ENCODE measurements around the gene PFDN4.

PFDN4 gene

DNA sequence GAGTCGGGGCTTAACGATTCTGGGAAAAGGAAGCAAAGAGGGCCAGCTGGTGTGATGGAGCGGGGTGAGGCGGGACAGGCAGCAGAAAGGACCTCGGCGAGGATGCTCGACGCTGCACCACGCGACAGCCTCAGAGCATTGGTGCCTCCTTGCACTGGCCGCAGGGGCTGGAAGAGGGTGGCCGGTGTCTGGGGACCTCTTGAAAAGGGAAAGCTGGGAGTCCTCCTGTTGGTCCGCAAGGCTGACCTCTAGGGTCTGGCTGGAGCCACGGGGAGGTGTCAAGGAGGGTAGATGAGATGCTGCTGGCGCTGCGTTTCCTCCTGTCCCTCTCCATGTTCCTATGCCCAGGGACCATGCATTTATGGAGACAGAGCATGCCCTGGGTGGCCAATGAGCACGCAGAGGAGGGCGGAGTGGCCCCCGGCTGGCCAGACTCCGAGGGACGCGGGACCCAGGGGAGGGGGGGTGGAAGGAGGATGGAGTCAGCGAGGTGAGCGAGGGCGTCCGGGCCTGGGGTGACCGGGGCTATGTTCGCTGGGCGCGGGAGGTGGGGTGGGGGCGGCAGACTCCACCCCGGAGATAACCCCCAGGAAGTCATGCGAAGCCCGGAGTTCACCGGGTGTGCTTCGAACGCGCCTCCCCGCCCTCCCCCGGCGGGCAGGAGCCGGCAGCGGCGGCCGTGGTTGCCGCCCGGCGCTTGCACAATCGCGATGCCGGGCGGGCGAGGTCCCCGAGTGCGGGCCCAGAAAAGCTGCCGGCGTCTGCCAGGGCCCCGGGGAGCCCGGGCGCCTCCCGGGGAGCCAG lies 34.0 kb upstream of the PFDN4 start, which contains the start of gene CYP24A1:
Gene CYP24A1, minus strand, starts transcription at position 334 of the 804 bp plus-strand sequence. CDS start 407 bp downstream, outside the sequence.
- no peak for DNase-seq (ENCODE audit: low read depth in 3 of 3)

DNA sequence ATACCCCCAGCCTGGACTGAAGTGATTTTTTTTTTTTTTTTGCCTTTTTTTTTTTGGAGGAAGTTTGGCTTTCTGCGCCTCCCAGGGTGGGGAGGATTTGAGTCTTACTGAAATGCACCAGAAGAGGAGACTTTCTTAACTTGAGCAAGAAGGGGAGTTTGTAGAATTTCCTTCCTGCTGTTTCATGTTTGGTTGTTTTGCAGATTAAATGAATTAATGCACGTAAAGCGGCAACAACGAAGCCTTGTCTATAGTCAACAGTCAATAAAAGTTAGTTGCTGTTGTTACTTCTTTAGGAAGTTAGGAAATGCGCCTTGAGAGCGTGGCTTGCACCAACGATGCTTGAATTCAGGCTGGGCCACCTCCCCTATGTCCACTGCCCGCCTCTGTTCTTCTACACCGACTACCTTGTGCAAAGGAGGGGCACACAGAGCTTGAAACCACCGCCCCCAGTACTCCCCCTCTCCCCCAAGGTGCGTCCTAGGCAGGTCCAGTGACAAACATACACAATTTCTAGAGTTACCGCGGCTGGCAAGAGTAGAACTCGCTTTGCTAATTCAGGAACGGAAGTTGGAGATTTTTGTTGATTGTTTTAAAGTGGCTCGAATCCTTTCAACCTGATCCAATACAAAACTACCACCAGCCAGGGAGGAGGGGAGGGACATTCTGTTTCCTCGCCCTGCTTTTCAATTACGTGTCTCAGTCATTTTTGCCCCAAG lies 33.3 kb upstream of the PFDN4 start:
- no peak for DNase-seq (ENCODE audit: low read depth in 3 of 3)

DNA sequence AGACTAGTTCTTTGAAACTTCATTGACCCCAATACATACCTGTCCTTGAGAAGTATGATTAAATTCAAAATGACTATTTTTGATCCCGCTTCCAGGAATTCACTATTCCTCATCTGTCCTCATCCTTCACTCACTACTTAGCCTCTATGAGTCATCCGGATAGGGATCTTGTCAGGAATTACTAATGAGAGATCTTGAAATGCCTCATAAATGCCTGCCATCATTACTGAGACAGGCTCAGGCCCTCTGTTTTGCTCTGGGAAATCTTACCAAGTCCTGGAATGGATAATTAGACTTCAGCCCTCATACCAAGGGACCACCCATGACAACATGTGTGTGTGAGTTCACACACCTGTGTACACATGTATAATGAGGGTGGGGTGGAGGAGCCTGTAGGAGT lies 31.3 kb upstream of the PFDN4 start:
- no peak for DNase-seq (ENCODE audit: low read depth in 3 of 3)

DNA sequence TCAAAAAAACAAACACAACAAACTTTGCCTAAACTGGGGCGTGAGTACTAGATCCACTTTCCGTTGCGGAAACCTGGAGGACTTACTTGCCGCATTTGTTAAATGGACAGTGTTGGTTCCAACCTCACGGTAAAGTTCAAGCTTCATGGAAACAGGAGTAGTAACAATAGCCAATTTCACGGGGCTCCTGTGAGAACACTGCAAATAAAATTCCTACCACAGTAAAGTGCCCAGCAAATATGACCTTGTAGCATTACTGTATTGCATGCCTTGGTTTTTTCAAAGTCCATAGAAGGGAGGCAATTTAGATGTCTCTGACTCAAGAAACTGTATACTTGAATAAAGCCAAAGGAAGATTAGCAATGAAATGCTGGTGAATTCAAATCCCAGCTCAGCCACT lies 30.5 kb upstream of the PFDN4 start:
- no peak for DNase-seq (ENCODE audit: low read depth in 3 of 3)

DNA sequence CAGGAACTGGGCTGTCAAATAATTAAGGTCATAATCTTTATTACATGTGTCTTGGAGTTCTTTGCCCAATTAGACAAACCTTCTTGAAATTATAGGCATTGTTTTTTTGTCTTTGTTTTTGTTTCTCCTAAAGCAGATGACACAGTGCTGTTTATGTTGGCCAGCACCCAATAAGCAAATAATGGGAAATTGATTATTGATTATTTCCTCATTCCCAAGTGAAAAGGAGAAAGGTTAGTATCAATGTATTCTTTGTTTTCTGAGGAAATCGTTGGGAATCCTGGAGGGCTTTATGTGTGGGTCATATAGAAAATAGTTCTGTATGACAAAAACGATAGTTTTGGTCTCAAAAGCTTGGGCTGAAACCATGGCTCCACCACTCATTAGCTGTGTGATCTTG lies 29.6 kb upstream of the PFDN4 start:
- DNase-seq (ENCODE audit: low read depth in 3 of 3) = no peak

DNA sequence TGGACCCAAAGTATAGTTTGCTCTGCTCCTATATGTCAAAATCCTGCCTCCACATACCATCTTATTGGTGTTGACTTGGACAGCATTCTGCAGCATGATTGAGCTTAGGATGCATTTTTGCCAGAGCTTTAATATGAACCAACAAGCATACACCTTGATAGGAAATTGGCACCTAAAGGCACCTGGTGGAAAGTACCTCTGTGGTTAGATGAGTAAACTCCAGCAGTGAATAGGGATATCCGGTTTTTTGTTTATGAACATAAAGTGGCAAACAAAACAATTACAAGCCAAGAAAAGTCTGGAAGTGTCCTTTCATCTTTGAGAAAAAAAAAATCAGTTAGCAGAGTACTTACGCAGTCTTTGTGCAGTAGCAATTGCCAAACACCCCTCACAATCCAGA lies 27.9 kb upstream of the PFDN4 start:
- no peak for DNase-seq (ENCODE audit: low read depth in 3 of 3)

DNA sequence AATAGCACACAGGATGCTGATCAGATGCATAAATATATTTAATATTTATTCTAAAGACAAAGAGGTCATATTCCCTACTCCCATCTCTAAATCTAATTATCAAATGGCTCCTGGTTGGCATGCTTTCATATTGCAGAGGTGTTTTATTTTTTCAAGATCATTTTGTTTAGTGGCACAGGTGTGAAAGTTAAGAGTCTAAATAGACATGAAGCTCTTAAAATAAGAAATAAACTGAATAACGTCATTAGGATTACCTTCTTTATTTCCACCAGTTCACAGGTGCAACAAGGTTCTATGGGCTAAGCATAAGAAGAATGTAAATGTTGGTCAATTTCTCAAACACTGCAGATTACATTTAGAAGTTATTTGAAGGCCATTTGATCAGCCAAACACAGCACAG lies 27.0 kb upstream of the PFDN4 start:
- DNase-seq (ENCODE audit: low read depth in 3 of 3) = no peak

DNA sequence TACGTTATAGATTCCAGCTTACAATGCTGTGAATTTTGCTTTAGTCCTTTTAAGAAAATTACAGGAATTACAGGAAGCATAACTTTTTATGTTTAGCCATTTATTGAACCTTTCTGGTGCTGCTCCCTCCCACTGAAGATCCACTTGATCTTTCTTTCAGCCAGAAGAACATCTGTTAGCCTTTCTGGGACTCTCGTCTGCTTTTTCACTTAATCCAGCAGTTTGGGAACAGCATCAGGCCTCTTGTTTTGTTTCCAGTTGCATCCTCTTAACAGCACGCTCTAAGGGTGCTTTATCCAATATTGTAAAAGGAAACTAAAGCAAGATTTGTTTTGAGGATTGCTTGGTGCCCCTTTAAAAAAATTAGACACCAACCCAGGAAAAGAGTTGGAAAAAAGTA lies 23.8 kb upstream of the PFDN4 start:
- DNase-seq (ENCODE audit: low read depth in 3 of 3) = no peak

DNA sequence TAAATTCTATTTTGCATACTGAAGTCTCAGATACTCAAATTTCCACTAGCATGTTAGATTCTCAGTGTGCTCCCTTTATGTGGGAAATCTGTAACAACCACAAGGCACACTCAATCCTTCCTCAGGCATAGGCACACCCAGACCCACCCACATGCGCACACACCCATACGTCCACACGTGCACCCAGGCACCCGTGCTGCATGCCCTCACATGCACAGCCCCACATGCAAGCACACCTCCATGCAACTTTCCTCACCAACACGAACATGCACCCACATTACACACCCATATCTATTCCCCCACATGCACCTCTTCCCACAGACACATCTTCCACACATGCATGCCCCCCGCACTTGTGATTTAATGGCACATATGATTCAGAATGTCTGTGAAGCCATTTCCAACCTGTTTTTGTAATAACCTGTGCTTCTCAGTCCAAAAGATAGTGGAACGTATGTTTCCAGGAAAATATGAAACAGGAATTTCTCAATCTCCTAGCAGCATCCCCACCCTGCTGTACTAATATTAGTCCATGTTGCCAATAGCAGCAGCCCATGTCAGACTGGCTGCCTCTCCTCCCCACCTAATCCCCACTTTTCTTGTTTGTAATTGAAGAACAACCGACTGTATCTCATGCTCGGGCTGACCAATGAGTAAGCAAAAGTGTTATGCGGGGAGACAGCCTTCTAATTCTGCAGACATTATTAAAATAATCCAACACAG lies 22.8 kb upstream of the PFDN4 start:
- DNase-seq (ENCODE audit: low read depth in 3 of 3) = no peak

DNA sequence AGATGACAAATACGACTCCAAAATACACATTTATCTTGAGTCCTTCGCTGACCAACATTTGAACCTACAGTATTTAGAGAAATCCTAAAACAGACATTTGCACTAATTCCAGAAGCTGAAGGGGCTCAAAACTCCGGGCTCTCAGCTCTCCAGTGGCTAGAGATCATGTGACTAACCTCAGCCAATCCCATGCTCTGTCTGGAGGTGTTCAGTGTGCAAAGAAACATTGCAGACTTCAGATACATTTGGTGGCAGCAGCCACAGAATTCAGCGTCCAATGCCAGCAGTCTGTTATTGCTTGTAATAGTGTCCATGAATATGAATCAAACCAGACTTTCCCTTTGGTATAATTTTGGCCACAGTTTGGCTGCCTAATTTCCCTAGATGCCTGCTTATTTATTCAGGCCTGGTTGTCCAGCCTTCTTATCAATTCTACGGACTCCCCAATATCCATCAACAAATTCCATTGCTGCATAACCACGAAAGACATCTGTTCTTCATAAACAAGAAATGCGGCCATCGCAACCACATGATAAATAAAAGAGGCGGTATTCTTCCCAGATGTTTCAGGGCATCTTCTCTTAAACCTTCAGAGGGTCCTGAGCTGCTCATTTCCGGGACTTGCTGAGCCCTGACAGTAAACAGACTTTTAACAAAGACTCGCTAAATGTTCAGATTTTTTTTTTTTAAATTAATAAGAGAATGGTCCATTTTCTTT lies 19.6 kb upstream of the PFDN4 start:
- DNase-seq (ENCODE audit: low read depth in 3 of 3) = no peak

DNA sequence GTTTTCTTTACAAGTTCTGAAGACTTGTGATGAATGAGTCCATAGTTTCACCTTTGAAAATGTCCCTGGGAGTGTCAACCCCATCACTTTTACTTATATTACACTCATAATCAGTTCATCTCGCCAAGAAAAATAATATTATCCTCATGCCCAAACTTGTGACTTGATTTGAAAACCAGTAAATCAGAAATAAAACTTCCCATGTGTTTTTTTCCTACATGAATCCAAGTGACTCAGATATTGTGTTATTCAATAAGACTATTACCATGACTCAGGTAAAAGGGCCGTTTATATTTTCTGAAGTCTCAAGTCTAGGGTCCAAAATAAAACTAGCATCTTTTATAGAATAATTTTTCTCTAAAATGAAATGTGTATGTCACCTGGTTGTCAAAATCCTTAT lies 18.3 kb upstream of the PFDN4 start:
- no peak for DNase-seq (ENCODE audit: low read depth in 3 of 3)

DNA sequence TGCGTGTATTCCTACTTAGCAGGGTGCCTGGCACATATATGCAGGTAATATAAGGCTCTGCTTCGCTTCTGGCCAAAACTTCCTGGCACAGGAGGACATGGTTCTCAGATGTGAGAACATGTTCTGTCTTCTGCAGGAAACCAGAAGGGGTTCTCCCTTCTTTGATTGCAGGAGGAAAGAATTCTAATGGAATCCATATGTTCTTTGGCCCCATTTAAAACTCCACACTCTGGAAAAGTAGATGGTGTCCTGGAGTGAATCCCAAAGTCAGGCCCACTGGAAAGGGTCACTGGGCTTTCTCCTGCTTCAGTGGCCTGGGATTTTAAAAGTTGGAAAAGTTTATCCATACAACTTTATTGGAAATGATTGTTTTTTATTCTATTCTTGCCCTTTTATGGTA lies 17.7 kb upstream of the PFDN4 start:
- DNase-seq (ENCODE audit: low read depth in 3 of 3) = no peak

DNA sequence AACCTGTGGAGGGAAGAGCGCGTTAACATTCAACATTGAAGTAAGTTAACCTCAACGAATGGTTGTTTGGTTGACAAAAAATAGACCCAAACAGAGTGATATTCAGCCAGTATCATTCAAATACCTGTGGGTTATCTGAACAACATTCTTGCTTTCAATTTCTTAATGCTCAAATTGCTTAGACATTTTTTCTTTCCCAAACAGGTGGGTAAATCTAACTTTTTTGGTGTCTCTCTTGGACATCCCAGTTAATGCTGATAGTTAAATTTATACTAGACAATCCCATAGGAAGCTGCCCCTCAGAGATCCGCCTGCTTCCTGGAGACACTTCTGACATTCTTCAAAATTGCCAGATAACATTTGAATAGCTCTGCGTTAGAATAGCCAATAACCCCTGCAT lies 14.1 kb upstream of the PFDN4 start:
- no peak for DNase-seq (ENCODE audit: low read depth in 3 of 3)

DNA sequence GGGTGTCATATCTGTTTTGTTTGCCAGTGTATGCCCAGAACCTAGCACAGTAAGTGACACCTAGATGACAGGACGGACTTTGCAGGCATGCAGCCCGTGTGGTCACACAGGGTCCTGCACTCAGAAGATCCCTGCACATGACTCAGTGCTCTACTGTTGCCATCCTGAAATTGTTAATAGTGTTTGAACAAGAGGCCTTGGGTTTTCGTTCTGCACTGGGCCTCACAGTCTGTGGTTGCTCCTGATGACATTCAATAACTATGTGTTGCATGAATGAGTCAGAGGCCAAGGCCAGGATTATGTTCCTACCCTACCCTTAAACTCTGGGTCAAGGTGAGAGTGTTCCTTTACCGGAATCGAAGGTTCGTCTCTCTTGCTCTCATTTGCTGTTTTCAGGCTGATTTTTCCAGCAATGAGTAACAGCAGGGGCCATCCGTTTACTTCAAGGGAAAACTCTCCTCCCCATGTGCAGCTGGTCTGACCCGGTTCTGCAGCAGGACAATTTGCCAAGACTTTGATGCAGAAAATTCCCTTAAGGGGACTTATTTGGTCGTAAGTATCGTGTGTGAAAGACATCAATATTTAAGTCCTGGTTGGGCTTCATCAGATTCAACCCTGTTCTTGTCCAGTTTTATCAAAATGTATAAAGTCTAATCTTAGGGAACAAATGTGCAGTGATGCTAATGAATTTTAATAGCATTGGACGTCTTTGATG lies 13.0 kb upstream of the PFDN4 start:
- DNase-seq (ENCODE audit: low read depth in 3 of 3) = no peak

DNA sequence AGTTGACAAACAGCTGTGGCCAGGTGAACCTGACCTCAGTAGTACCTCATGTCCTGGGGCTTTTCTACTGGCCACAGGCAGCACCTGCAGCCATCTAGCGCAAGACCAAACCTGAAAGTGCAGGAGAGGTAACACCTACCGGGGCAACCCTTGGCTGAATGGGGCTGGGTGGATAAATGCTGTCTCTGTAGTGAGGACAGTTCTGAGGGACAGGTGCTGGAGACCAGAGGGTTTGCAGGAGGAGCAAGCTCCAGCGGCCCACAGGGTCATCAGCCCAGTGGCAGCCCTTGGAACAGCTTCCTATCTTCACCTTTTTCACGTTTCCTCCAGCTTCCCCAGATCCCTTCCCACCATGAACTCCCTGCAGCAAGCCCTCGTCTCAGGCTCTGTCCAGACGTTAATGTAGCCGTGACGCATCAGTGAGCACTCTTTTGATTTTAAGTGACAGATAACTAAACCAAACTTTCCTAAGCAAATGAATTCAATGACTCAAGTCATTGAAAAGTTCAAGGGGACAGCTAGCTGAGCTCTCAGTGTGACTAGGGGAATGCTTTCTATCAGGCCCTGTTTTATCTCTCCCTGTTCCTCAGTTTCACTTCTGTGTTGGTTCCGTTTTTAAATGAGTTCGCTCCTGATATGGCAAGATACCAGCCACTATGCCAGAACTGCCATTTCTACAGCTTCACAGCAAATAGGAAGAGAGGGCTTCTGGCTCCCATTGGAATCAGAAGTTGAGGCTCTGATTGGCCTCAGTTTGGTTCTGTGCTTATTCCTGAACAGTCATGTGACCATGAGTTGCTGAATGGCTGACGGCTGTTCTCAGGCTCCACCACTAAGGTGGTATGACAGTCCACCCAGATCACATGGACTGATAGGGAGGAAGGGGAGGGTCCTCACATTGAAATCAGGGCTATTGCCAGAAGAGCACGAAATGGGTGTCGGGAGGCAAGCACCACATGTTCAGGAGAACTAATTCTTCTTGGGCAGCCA lies 12.1 kb upstream of the PFDN4 start:
- DNase-seq (ENCODE audit: low read depth in 3 of 3) = no peak

DNA sequence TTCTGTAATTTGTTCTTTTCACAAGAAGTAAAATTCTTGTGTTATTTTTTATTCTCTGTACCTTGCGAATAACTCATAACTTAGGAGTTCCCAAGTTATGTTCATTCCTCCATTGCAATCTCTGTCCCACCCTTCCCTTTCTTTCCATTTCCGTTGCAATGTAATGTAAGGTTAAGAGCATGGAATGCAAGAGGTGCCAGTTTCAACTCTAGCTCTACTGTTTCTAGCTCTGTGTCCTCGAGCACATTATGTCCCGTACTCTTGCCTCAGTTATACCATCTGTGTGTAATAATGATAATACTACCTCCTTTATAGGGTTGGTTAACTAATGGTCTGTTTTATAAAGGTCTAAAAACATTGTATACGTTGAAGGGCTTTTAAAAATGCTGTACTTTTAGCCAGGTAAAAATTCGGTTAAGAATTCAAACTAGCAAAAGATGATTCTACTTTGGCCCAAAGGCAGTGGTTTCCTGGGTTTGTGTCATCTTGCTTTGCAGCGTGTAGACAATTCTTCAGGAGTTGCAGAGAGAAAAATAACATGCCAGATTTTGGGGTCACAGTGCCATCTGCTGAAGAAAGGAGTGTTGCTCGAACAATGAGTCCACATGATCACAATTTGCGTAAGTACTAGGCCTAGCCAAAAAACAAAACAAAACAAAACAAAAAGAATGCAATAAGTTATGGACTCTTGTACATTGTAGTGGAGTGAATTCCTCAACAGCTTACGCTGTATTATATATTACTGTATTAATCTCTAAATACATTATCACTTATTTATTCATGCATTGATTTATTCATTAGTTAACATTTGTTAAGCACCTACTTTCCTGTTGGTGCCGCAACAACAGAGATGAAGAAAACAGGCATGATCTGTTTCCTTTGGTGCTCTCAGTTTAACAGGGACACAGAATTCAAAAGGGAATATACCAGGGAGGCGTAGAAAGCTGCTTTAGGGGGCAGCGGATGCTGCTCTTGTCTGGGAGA lies 10.0 kb upstream of the PFDN4 start:
- no peak for DNase-seq (ENCODE audit: low read depth in 3 of 3)

DNA sequence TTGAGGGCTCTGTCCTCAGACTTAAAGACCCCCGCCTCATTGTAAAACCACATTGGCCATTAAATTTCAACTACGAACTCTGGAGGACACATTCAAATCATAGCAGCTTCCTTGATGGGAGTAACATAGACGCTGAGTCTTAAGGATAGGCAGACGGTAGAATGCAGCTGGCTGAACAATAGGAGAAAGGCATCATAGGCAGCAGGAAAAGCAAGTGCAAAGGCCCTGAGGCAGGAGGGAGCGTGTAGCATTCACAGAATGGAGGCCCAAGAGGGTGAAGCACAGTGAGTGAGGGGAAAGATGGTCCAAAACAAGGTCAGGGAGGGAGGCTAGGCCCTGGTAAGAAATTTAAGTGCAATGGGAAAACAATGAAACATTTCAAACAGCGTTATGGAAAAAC lies 8.6 kb upstream of the PFDN4 start:
- no peak for DNase-seq (ENCODE audit: low read depth in 3 of 3)

DNA sequence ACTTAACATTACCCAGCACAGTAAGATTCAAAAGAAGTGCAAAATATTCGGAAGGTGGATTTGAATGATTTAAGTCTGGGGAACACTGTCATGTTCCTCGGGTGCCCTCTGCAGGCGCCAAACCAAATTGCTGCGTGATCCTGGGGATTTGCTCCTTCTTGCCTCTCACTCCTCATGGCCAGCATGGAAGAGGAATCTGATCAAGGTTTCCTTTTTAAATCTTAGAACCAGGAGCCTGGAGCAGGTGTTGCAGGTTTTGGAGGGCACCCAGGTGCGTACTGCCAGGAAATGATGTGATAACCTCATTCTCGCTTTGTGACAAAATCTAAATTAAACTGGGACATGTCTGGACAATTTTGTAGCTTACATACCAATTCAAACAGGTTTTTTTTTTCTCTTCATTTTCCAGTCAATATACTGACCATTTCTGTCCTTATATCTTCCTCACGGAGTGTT lies 8.1 kb upstream of the PFDN4 start:
- peak; percentile 39 to 44 (median 43) for DNase-seq (ENCODE audit: low read depth in 3 of 3)
